Kidney capillary endothelial cell (primary cell): ENCODE measurements around the gene NUCB2.

ENCODE experiments used
- DNase-seq: peaks from one replicate; pipeline ENCODE4 v3.0.0-alpha.2; 2018; ENCODE audit warnings: low spot score

The NUCB2 gene

GRCh38 chr11:17333799-17334586, 57.5 kb downstream of the NUCB2 start:
- no peak for DNase-seq

GRCh38 chr11:17343257-17343656, 66.7 kb downstream of the NUCB2 start:
- no peak for DNase-seq

- DNase-seq, result no peak
These were observed 67.4 kb downstream of the NUCB2 start for GRCh38 chr11:17343907-17344306.

DNA sequence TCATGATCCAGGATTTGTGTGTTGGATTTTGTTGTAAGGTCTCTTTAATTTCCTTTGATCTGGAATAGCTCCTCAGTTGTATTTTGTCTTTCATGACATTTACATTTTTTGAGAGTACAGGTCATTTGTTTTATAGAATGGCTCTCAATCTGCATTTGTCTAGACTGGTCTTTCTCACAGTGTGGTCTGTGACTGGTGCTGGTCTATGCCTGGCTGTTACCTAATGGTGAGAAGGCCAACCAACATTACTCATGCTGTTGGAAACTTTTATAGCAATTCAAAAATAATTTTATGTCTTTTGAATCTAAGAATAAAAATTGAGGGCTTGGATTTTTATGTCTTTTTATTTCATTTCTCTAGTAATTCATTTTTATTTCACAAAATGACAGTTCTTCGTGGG, 71.1 kb downstream of the NUCB2 start:
- no peak for DNase-seq

GRCh38 chr11:17350455-17351171, 74.1 kb downstream of the NUCB2 start:
- no peak for DNase-seq

GRCh38 chr11:17351172-17351509, 74.6 kb downstream of the NUCB2 start:
- DNase-seq, result peak; percentile 7

DNA sequence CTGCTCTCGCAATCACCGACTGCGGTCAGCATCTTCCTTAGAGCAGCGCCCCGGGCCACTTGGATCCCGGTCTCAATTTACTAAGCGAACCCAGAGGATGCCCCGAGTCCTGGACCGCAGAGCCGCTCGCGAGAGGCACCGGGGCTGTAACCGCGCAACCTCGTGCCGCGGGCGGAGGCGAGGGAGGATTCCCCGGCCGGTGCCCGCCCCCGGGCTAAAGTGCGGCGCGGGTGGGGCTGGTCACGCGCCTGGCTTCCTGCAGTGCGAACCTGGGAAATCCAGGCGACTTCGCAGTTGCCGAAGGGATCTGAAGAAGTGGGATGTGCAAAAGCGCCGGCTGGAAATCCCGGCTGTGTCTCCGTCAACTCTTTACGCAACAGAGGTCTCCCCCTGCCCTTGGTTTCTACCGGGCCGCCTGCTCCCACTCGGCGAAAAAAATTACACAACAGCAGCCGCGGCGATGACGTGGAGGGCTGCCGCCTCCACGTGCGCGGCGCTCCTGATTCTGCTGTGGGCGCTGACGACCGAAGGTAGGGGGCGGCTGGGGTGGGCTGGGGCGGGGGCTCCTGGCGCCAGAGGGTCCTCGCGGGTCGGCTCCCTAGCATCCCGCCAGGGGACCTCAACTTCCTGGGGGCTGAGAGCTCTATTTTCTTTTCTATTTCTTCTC, 75.1 kb downstream of the NUCB2 start, which contains the start of gene NCR3LG1:
TSS of gene NCR3LG1 (plus strand) at position 291 of the 667 bp plus-strand sequence. CDS start at position 461, 170 bp downstream.
- peak; percentile 35 for DNase-seq

DNA sequence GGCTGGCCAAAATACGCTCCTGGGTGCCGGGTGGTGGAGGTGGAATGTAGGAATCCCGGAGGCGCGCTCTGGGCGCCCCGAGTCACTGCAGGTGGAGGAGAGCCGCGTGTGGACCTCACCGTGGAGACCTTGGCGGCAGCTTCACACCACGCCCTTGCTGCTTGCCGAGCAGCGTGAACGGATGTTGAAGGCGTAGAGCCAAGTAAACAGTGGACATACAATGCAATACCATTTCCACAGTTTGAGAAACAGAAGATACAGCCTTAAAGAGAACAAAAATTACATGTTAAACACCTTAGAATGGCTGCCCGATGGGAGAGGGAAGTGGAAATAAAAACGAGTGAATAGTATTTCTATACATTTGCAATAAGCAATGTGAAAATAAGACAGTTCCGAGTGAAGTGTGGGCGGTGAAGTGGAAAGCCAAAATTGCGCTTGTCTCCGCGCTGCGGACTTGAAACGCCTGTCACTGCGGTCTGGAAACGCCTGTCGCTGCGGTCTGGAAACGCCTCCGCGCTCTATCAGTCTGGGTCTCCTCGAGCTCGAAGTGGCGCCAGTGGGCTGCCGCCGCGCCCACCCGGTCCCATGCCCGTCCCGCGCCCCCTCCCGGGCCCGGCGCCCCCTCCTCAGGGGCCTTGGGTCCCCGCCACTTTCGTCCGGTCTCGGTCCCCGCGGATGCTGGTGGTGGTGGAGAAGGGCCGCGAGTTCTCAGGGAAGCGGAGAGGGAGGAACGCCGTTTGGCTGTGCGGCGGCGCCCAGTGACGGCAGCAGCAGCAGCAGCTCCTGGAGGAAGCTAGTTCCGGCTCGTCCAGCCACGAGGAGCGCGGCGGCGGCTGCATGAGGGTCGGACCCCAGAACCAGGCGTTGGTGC, 76.6 kb downstream of the NUCB2 start:
- DNase-seq, result peak; percentile 40

DNA sequence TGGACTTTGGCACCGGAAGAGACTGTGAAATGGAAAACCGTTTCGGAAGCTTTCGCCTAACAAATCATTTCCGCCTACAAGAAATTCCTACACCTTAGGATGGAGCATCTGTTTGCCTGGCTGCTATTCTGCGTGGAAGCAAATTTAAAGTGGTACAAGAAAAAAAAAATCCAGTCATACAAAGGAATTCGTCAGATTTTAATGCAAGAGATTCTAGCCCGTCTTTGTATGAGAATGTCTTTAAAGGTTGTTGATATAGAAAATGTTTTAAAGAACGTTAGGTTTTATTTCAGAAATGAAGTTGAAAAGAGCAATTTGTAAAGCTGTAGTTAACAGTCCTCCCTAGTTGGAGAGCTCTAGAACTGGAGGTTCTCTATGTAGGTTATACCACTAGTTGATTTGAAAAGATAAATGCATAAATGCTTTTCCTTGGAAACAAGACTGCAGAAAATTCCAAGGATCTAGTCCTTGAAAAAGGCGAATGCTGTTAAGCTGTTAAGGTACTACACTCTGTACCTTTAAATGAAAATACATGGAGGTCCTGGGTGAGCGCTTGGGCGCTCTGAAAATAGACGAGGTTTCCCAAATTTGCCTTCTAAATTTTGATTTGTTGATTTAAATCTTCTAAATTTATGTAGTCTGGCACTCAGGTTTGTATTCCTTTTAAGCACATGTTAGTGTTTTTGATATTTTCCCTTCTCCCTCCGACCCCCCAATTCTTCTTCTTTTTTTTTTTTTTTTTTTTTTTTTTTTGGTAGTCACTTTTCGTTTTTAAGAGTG, 77.5 kb downstream of the NUCB2 start:
- DNase-seq, result peak; percentile 78

DNA sequence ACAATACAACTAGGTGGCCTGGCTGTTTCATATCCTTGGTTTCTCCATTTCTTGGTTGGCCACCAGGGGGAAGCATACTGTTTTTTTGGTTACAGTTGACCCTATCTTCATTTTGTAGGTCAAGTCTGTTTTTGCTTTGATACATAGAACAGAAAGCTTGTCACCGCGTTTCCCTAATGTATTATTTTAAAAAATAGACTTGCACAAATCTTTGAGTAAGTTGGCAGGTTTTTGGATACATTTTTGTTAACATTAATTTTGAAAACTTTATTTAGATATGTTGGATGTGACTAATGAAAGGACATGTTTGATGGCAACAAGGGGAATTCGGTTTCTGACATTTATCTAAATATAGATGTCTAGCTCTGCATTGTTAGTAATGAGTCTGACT, 78.1 kb downstream of the NUCB2 start:
- DNase-seq, result peak; percentile 72

DNA sequence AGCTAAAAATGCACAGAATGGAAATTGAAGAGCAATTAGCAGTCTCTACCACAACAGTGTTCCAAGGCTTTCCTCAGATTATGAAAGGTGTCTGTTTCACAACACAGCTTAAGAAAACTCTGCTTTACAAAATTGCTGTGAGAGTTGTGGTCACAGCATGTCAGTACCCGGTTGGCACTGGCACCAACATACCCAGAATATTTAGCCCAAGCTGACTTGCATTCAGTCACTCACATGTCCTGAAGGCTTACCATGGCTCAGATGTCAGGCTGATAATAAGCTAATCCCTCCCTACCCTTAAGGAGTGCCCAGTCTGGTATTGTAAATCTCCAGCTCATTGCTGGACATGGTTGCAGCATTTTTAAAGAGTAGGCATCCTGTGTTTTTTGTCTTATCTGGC, 90.0 kb downstream of the NUCB2 start:
- no peak for DNase-seq

DNA sequence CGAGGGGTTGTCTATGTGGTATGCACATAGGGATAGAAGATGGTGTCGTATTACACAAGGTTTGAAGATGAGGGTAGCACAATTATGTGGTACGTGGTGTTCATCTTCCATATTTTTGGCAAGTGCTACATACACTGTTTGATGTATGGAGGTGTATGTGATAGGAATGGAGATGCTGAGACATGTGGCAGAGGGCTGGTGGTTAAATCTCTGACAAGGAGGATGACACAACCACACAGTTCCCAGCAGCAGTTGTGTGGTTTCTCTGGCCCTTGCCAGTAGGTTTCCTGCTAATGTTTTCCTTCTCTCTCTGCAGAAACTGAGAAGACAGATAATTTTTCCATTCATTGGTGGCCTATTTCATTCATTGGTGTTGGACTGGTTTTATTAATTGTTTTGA, 92.0 kb downstream of the NUCB2 start:
- DNase-seq, result no peak

- no peak for DNase-seq
These were observed 92.6 kb downstream of the NUCB2 start for GRCh38 chr11:17369094-17369493.

DNA sequence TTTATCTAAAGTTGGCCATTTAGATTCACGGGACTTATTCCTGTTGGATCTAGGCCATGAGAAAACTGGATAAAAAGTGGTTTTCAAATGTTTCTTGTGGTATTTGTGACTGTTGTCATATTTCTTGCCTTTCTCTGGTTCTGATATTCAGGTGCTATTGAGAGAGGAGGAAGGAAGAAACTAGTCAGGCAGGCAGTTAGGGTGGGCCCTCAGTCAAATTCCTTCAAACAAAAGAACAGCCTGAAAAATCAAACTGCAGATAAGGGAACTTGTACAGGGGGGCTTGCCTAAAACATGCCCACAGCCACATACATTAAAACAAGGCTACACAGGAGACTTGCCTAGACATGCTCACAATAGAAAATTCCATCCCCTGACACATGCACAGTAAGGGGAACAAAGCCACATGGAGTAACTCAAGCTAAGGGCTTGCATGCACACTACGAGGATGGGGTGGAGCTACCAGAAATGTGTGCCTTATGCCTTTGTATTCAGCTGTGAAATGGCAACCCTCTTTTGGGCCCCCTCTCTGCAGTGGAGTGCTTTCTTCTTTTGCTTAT, 93.2 kb downstream of the NUCB2 start:
- no peak for DNase-seq

GRCh38 chr11:17371614-17372013, 95.1 kb downstream of the NUCB2 start:
- DNase-seq, result no peak

DNA sequence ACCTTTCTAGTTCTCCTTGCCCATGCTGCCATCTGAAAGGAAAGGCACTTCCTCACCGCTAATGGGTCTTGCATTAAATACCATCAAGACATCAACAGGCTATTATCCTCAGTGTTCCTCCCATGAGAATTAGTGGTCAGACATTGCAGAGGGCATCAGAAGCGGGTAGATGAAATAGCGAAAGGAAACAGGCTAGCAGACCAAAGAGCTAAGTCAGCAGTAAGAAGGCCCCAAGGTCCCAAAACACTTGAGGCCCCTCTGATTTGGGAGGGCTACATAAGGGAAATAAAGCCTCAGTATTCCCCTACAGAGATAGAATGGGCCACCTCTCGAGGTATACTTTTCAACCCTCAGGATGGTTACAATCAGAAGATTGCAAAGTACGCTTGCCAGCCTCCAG, 99.0 kb downstream of the NUCB2 start:
- no peak for DNase-seq

DNA sequence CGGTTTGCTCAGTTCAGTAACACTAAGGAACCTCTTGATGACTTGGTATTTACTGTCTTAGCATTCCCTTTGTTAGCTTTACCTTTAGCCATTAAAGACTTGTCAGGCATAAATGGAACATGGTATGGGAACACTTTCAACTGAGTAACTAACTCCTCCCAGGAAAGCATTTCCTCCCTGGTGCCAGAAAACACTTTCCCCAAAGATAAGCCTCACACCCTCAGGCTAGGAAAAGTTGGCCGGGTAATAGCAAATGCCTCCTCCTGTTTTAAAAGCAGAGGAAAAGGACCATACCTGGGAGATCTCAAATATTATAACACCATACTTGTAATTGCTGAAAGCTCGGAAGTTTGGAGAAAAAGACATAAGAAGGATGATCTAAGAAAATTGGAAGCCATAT, 100.0 kb downstream of the NUCB2 start:
- DNase-seq, result no peak

DNA sequence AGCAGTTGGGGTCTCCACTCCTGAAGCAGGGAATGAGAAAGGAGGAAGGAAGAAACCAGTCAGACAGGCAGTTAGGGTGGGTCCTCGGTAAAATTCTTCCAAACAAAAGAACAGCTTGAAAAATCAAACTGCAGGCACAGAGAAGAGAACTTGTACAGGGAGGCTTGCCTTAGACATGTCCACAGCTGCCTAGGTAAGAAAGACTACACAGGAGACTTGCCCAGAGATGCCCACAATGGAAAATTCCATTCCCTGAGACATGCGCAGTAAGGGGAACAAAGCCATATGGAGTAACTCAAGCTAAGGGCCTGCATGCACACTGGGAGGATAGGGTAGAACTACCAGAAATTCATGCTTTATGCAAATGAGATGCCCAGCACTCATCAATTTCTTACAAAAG, 102.1 kb downstream of the NUCB2 start:
- DNase-seq, result no peak

GRCh38 chr11:17379383-17380180, 103.0 kb downstream of the NUCB2 start:
- no peak for DNase-seq

DNA sequence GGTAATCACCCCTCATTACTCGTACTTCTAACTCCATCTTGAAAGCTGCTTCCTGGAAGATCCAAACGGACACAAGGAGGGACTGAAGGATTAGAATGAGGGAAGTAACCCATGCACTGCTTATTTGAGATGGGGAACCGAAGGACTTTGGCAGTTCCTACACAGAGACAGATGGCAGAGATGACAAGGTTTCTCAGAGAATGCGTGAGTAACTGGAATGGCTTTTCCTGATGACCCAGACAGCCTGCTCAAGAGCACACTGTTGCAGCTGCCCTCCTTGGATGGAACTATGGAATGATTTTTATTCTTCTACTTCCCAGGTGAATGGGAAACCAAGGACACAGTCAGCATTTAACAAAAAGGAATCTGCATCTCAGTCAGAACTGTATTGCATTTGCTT, 104.6 kb downstream of the NUCB2 start:
- DNase-seq, result peak; percentile 16
